SK-N-SH treated with all-trans-retinoic acid at 6 μM for 48 hours (cell line): Measurements from ENCODE around the gene MIEN1.

ENCODE experiments used
- BACH2 ChIP-seq: fragments of 250-450 bp; sonication (Bioruptor Pico); IDR thresholded peaks from 2 replicates; pipeline ENCODE4 v1.9.0; 2021; ENCODE audit warnings: mild to moderate bottlenecking, borderline replicate concordance
- ISL1 ChIP-seq: fragments of 250-450 bp; sonication (Bioruptor Pico); IDR thresholded peaks from 2 replicates; pipeline ENCODE4 v2.1.2; 2022; ENCODE audit warnings: mild to moderate bottlenecking, moderate library complexity
- PPARA ChIP-seq: fragments of 250-450 bp; sonication (Bioruptor Pico); IDR thresholded peaks from 2 replicates; pipeline ENCODE4 v1.5.0; 2020; ENCODE audit warnings: mild to moderate bottlenecking, borderline replicate concordance

- TF ChIP-seq BACH2 (CRISPR knock-in tag) (no peak), PPARA (CRISPR knock-in tag) (no peak), ISL1 (CRISPR knock-in tag) (no peak)
These were observed 3.7 kb downstream of the MIEN1 start for GRCh38 chr17:39726617-39727016.
